ENCODE data around the gene B3GALT5. TPM values are rescaled to one million over a fixed set of nuclear protein-coding genes. Genes with fewer than 3 reads are reported as not detected.

B3GALT5 gene
- total and polyA plus RNA-seq, 10 donors, result 0.02 to 0.34 (median 0.13) TPM; not detected in 1

DNA sequence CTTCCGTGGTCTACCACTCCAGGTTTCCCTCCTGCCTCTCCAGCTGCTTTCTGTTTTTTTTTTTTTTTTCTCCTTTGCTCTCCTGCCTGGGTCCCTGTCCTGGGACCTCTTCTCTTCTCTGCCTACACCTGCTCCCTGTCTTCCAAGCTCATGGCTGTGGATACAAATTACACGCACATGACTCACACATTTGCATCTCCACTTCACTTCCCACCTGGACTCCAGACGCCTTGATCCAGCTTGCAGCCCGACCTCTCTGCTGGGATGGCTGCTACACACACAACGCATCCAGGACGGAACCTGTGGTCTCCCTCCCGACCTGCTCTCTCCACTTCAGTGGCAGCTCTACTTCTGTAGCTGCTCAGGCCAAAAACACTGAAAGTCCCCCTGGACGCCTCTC is 44.4 kb upstream of the B3GALT5 start:
- DNase-seq, result no peak
- 48 to 67% (median 56%) methylated on average over 8 of the region's 8 CpGs for WGBS, 5 donors
- Histone ChIP-seq H3K27me3 (replicated peaks in 1 of 7) (peaks cover 0 to 15% (median 0%) of the 10 kb centered on the region in 7 donors), H3K36me3 (no peaks in the 10 kb centered on the region), H3K27ac (no peak overlapping the region), H3K4me1 (peaks cover 0 to 10% (median 0%) of the 10 kb centered on the region in 6 donors), H3K4me3 (no peak overlapping the region), H3K9me3 (no peaks in the 10 kb centered on the region)
- TF ChIP-seq POLR2A (IDR thresholded peaks at IDR 0.05) (no peak), POLR2AphosphoS5 (IDR thresholded peaks at IDR 0.05) (no peak)
- TF ChIP-seq, protein P1, sequence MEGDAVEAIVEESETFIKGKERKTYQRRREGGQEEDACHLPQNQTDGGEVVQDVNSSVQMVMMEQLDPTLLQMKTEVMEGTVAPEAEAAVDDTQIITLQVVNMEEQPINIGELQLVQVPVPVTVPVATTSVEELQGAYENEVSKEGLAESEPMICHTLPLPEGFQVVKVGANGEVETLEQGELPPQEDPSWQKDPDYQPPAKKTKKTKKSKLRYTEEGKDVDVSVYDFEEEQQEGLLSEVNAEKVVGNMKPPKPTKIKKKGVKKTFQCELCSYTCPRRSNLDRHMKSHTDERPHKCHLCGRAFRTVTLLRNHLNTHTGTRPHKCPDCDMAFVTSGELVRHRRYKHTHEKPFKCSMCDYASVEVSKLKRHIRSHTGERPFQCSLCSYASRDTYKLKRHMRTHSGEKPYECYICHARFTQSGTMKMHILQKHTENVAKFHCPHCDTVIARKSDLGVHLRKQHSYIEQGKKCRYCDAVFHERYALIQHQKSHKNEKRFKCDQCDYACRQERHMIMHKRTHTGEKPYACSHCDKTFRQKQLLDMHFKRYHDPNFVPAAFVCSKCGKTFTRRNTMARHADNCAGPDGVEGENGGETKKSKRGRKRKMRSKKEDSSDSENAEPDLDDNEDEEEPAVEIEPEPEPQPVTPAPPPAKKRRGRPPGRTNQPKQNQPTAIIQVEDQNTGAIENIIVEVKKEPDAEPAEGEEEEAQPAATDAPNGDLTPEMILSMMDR (IDR thresholded peaks at IDR 0.05 in 8 of 11, conservative IDR thresholded peaks at IDR 0.05 in 3 of 11), result no peak
- intact Hi-C loops (cut with DNase I; ENCODE audit: low total_unique reads), result no loop called here

DNA sequence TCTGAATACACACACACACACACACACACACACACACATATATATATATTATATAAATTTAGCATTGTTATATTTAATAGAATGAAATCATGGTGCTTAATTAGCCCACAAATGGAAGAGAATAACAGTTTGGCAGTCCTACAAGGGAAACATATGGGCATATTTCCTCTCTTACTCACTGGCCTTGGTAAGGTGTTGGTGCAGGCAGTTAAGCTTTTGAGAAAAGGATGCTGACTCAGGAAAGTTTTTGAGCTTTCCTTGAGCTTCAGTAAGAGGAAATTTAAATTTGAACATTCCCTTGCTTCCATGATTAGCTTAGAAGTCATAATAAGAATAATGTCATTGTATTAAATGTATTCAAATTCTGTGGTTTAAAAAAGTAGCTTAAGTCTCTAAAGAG is 37.0 kb upstream of the B3GALT5 start:
- intact Hi-C loops (cut with DNase I; ENCODE audit: low total_unique reads), result no loop called here

GRCh38 chr21:39576518-39577128 is 36.1 kb upstream of the B3GALT5 start:
- TF ChIP-seq POLR2AphosphoS5 (IDR thresholded peaks at IDR 0.05), result no peak
- no peak for TF ChIP-seq POLR2A (IDR thresholded peaks at IDR 0.05)
- TF ChIP-seq, protein P1 (IDR thresholded peaks at IDR 0.05 in 8 of 11, conservative IDR thresholded peaks at IDR 0.05 in 3 of 11), result no peak
- intact Hi-C loops (cut with DNase I; ENCODE audit: low total_unique reads), result no loop called here
- no peaks in the 10 kb centered on the region for H3K36me3 ChIP-seq
- H3K4me1 ChIP-seq, result no peaks in the 10 kb centered on the region
- peak overlapping the region in 2 of 8 donors; percentile 26 to 40 for H3K27ac ChIP-seq
- H3K27me3 ChIP-seq (replicated peaks in 1 of 7), result peaks cover 0 to 37% (median 0%) of the 10 kb centered on the region in 7 donors
- WGBS, 5 donors, result 76 to 87% (median 83%) methylated on average over 3 of the region's 3 CpGs
- no peaks in the 10 kb centered on the region for H3K9me3 ChIP-seq
- H3K4me3 ChIP-seq, result no peak overlapping the region
- no peak for DNase-seq

More for the DNA sequence above, 37.0 kb upstream of the B3GALT5 start:
- Histone ChIP-seq H3K4me3 (no peak overlapping the region), H3K36me3 (no peaks in the 10 kb centered on the region), H3K27me3 (replicated peaks in 1 of 7) (peaks cover 0 to 34% (median 0%) of the 10 kb centered on the region in 7 donors), H3K27ac (peak overlapping the region in 3 of 8 donors; percentile 26 to 40 (median 30)), H3K9me3 (no peaks in the 10 kb centered on the region), H3K4me1 (no peaks in the 10 kb centered on the region)
- no peak for DNase-seq
- TF ChIP-seq, protein P1 (IDR thresholded peaks at IDR 0.05 in 8 of 11, conservative IDR thresholded peaks at IDR 0.05 in 3 of 11), result no peak
- no peak for TF ChIP-seq POLR2A (IDR thresholded peaks at IDR 0.05)
- TF ChIP-seq POLR2AphosphoS5 (IDR thresholded peaks at IDR 0.05), result no peak

GRCh38 chr21:39579734-39580332 is 32.9 kb upstream of the B3GALT5 start:
- no peaks in the 10 kb centered on the region for H3K4me1 ChIP-seq
- 92 to 94% (median 93%) methylated on average over 16 of the region's 16 CpGs for WGBS, 5 donors
- no peak for DNase-seq
- peaks cover 0 to 4% (median 0%) of the 10 kb centered on the region in 8 donors for H3K9me3 ChIP-seq
- H3K4me3 ChIP-seq, result no peak overlapping the region
- H3K27ac ChIP-seq, result no peak overlapping the region
- peaks cover 0 to 18% (median 0%) of the 10 kb centered on the region in 7 donors for H3K27me3 ChIP-seq (replicated peaks in 1 of 7)
- H3K36me3 ChIP-seq, result no peaks in the 10 kb centered on the region
- intact Hi-C loops (cut with DNase I; ENCODE audit: low total_unique reads), result no loop called here
- TF ChIP-seq, protein P1 (IDR thresholded peaks at IDR 0.05 in 8 of 11, conservative IDR thresholded peaks at IDR 0.05 in 3 of 11), result no peak
- no peak for TF ChIP-seq POLR2A (IDR thresholded peaks at IDR 0.05)
- TF ChIP-seq POLR2AphosphoS5 (IDR thresholded peaks at IDR 0.05), result no peak

Data from spleen (tissue), 11 donors.